ENCODE measurements around the gene ANO4.
"Not testable (repeated sequence)": the region's sequence is repeated elsewhere in the genome, so short reads cannot be mapped to it uniquely, and the experiment has no call there.

Gene ANO4

DNA sequence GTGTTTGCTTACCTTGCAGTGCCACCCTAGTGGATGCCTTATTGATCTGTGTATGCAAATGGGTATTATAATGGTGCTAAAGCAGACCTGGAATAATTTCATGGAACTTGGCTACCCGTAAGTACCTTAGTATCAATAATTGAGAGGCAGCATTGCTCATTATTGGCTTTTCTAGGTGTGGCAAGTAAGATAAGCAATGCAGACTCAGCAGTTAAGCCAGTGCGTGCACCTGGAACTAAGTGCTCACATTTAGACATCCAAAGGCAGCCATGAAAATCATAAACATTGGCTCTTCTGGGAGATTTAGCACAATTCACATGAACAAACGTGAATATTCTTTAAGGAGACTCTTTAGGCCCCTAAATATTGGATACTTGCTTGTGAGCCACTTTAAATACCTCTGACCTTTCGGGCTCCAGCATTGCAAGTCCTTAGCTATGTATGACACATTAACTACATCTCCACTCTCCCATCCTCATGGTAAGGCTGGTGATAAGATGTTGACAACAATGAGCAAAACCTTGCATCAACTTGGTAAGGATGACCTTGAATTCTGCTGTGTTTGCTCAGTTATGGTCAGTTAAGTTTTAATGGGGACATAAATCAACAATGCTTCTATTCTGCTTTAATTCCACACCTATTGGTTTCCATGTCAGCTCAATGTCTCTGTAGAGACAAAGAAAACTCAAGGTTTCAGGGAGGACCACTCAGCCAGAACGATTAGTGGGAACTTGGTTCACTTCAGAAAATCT lies 303.4 kb downstream of the ANO4 start:
- no peak for DNase-seq (ENCODE audit: low read depth)

DNA sequence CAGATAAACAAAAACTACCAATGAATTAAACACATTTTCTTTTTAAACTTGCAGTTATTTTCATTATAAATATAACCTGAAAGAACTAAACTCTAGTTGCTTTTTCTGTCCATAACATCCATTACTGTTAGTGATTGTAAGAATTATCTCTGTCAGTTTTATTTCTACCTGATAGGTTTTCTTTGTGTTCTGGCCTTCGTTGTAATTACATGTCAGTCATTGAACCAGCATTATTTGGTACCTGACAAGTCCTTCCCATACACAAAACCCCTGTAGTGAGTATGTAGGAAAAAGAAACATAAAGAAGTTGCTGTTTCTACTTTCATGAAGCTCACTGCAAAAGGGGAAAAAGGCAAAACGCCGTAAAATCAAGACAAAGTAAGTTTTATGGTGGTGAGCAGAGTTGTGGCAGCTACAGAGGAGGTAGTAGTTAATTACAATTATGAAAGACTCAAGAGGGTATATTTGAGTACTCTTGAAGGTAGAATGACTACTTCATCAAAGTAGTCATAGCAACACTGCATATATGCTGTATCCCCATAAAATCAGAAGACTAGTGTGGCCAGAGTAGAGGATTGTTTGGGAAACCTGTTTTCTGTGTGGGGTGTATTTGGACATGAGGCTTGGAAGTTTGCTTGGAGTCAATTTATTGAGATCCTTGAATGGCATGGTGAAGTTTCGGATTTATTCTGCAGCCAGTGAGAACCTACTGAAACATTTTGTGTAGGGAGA lies 312.6 kb downstream of the ANO4 start:
- no peak for DNase-seq (ENCODE audit: low read depth)

DNA sequence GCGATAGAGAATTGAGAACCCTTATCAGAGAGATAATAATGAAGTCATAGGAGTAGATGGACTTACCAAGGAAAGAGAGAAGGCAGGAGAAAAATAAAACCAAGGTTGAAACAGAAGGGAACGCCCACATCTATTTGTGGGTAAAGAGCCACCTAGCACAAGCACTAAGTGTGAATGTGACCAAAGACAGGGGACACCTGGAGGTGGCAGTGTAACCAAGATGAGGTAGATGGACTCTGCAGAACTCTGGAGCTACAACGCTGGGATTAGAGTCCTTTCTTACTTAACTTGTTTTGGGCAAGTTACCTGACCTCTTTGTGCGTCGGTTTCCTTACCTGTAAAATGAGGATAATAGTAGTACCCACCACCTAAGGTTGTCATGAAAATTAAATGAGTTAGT lies 313.6 kb downstream of the ANO4 start:
- no peak for DNase-seq (ENCODE audit: low read depth)

DNA sequence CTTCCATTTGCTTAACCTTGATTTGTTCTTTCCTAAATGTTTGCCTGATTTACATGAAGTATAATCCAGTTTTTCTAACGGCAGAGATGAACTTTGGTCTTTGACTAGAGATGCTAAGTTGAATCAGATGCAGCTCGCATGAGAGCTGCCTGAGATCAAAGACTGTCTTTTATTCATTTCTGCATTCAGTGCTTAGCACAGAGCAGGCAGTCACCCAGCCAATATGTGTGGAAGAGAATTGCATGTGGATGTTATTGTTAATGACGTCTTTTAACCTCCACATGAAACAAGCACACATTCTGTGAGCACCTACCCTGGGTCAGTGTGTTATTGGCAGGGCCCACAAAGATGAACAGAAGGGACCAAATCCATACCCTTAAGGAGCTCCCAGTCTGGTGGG lies 316.3 kb downstream of the ANO4 start:
- DNase-seq (ENCODE audit: low read depth) = no peak

DNA sequence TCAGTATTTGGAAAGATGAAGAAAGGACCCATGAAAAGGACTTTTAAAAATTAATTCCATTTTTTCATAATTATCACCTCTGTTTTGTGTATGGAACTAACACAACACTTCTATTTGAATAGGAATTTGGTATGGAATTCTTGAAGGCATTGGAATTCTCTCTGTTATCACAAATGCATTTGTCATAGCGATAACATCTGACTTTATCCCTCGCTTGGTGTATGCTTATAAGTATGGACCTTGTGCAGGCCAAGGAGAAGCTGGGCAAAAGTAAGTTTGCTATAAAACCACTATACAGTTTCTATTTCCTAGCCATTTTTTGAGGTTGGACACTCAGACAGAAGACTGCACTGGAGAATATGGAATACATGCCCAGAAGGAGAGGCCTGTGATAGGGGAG lies 316.9 kb downstream of the ANO4 start:
- no peak for DNase-seq (ENCODE audit: low read depth)

DNA sequence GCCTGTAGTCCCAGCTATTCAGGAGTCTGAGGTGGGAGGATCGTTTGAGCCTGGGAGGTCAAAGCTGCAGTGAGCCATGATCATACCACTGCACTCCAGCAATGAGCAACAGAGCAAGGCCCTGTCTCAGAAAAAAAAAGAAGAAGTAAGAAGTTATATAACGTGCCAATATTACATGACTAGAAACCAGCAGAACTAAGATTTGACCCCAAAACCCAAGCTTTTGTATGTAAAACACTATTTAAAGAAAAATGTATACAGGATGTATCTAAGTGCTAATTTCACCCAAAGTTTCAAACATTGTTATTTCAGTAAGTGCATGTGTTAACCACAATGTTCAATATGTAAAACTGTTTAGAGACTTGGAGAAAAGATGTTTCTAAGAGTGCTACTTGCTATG lies 320.8 kb downstream of the ANO4 start:
- DNase-seq (ENCODE audit: low read depth) = no peak

DNA sequence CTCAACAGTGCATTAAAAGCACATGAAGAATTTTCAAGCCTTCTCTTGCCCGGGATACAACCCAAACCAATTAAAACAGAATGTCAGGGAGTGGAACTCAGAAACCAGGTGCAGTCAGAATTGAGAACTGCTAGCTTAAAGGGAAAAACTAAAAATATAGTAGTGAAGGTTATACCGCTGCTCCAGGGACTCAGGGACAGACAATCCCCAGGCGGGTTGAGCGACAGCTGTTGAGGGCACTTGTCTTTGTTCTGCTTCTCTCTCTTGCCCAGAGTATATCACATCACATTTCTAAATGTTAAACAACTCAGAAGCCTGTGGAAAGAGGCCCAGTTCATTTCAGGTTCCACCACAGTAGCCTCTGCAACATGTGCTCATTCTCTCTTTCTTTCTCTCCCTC lies 322.3 kb downstream of the ANO4 start:
- no peak for DNase-seq (ENCODE audit: low read depth)

DNA sequence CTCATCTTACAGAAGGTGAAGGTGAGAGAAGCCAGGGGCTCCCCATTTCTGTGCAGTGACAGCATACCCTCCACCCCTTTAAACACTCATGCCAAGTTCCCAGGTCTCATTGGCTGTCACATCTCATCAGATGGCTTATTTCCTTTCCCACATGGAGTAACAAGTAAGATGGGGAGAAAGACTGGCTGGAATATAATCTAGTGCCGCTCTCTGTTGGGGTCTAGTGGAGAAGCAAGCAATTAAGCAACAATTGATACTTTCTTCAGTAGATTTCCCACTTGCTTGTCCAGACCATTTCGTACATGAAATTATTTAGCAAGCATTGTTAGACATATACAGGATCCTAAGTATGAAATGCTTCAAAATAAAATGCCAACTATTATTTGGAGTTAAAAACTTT lies 323.3 kb downstream of the ANO4 start:
- DNase-seq (ENCODE audit: low read depth) = no peak

DNA sequence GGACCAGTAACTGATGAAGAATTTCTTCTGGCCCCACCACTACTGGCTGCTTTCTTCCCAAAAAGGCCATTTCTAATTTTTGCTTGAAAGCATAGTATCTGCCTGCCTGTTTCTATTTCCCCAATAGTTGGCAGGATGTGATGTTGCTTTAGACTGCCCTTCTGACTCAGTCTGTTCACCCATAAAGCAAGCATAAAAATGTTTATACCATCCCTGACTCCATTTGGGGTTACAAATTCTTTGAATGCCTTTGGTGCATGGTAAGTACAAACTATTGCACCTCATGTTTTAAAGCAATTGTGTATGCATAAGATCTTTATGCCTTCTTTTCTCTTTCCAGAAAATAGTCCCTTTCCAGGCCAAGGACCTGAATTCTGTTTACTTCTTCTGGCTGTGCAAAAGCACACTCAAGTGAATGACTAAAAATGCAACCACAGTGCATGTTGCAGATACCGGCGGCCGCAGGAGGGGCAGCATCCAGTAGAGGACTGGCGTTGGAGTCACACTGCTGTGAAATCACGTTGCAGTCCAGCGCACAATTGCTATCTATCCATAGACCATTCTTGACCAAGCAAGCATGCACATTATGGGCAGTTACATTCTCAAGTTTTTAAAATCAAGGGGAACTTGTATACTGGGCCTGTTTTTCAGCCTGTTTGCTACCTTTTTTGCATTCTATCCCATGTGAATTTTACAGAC lies 333.1 kb downstream of the ANO4 start:
- no peak for DNase-seq (ENCODE audit: low read depth)

DNA sequence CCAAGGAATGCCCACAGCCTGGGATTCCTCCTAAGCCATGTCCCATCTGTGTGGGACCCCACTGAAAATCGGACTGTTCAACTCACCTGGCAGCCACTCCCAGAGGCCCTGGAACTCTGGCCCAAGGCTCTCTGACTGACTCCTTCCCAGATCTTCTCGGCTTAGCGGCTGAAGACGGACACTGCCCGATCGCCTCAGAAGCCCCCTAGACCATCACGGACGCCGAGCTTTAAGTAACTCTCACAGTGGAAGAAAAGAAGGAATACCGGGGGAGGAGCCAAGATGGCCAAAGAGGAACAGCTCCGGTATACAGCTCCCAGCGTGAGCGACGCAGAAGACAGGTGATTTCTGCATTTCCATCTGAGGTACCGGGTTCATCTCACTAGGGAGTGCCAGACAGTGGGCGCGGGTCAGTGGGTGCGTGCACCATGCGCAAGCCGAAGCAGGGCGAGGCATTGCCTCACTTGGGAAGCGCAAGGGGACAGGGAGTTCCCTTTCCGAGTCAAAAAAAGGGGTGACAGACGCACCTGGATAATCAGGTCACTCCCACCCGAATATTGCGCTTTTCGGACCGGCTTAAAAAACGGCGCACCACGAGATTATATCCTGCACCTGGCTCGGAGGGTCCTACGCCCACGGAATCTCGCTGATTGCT lies 351.3 kb downstream of the ANO4 start:
- DNase-seq (ENCODE audit: low read depth) = not testable (repeated sequence)

DNA sequence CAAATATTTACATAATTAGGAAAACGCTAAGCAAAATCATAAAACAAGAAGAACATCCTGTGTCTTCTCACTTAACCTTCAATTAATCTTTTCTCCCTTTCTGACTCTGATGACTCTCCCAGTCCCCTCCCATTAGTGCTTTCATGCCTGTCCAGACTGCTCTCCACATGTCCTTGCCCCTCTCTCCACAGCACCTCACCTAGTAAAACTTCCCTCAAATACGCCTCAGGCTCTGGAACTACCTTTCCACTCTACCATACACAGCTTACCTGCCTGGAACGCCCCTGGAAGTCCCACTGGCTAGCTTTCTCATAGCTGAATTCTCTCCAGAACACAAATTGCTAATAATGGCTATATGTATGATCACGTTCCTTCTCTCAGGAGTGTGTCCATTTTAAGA lies 370.7 kb downstream of the ANO4 start:
- no peak for DNase-seq (ENCODE audit: low read depth)

DNA sequence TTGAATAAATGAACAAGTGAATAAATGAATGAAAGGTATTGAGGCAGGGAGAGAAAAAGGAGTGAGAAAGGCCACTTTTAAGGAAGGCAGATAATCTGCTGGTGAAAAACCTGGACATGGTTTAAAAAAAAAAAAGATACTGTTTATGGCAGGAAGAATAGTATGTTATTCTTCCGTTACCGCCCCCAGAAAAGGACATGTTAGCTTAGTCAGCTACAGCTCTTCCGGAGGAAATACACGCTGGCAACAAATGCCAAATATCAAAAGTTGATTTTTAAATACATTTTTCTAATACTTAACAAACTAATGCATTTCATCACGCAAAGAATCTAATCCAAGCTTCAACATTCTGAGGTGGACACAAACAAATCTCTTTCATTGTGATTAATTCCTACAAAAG lies 372.3 kb downstream of the ANO4 start:
- no peak for DNase-seq (ENCODE audit: low read depth)

DNA sequence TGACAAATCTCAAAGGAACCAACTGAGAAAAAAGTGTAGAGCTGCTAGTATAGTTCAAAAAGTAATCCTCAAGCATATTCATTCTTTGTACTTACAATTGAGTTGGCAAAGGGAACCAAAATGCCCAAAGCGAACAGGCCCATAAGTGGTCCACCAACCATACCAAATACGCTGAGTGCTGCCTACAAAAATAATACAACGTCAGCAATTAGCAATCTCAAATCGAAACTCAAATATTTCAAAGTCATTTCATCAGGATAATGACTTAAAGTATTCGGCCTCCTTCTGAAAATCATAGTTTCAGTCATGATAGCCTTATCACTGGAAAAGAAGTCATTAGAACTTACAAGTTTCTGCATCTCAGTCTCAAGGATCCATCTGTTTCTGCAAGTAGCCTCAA lies 373.4 kb downstream of the ANO4 start:
- no peak for DNase-seq (ENCODE audit: low read depth)

DNA sequence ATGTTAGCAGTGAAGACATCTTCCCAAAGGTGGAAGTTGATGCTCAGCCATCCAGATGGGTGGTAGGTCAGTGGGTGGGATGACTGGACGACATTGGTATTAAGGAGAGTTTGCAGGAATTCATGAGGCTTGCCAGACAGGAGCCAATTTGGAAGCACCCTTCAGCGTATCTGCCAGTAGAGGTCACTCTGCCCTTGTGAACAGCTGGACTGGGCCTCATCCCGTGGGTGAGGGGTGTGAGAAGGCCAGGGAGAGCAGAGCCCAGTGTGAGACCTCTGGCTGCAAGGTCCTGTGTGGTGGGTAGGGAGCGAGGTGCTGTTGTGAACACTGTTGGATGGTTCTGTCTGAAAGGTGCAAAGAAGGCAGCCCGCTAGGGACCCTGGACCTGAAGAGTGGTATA lies 377.7 kb downstream of the ANO4 start:
- no peak for DNase-seq (ENCODE audit: low read depth)

DNA sequence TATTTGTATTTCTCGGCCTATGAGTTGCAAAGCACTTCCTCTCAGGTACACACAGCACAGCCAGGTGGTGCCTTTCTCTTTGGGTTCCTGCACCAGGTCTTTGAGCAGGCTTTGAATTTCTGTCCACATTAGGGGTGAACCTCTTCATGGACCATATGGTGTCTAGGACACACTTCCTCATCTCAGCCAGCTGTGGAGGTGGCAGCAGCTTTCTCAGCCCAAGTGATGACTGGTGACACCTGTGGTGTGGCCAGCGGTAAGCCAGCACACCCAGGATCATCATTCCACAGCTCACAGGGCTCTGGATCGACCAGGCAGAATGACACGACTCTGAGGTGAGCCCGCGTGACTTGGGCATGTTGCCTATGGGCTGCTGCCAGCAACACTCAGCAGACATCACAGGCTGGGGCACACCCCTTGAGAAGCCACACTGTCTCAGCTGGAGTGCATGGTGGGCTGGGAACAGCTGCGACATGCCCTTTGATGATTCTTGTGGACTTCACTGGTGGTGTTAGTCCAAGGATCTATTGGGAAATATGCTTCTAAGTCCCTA lies 378.7 kb downstream of the ANO4 start:
- DNase-seq (ENCODE audit: low read depth) = no peak

DNA sequence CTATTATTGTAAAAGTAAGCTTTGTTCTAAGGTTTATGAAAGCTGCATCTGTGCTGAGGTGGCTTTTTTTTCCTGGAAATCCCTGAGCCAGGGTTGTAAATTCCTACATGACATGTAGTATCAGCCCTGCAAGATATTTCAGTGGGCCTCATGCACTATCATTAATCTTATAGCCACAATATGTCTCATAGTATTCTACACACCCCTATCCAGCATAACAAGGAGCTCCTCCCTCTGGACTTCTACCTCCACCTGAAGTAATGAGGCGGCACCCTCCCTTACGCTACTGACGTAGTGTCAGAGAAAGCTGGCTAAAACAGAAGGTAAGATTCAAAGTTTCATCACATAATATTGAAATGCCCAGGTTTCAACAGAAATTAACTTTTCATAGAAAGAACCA lies 380.0 kb downstream of the ANO4 start:
- DNase-seq (ENCODE audit: low read depth) = no peak
